OCI-LY1 (cell line): Measurements from ENCODE around the gene TCAIM.

ENCODE experiments used
- CTCF ChIP-seq: fragments of 200-600 bp; sonication (generic), shearing (Covaris generic); IDR thresholded peaks from 2 replicates; pipeline ENCODE4 v1.5.1; 2017; ENCODE audit warnings: mild to moderate bottlenecking, antibody characterized with exemption, low read length, moderate library complexity, mixed read lengths
- EZH2 ChIP-seq: fragments of 200-600 bp; sonication (generic), shearing (Covaris generic); IDR thresholded peaks from 2 replicates; pipeline ENCODE4 v1.8.0; 2017; ENCODE audit warnings: borderline replicate concordance, mixed run types, mild to moderate bottlenecking, antibody characterized with exemption, low read length, moderate library complexity, mixed read lengths

GRCh38 chr3:44323341-44323955 is 15.1 kb upstream of the TCAIM start:
- no peak for TF ChIP-seq EZH2
- peak; percentile 79 for TF ChIP-seq CTCF
